BE2C (cell line): Measurements from ENCODE around the gene SAE1.

Experiments used
- DNase-seq: peaks from one replicate; pipeline ENCODE4 v3.0.0-alpha.2; 2020
- H3K27me3 ChIP-seq: fragments of 250-450 bp; sonication (Bioruptor Pico); 2 replicates; pipeline ENCODE4 v1.5.1; 2020; ENCODE audit warnings: mild to moderate bottlenecking
- H3K36me3 ChIP-seq: fragments of 250-450 bp; sonication (Bioruptor Pico); 2 replicates; pipeline ENCODE4 v1.5.1; 2020; ENCODE audit warnings: mild to moderate bottlenecking
- H3K4me1 ChIP-seq: fragments of 250-450 bp; sonication (Bioruptor Pico); 2 replicates; pipeline ENCODE4 v1.5.1; 2020
- H3K4me3 ChIP-seq: 2 replicates; pipeline ENCODE4 v1.5.1; 2011; ENCODE audit warnings: low read depth, low read length
- H3K9me3 ChIP-seq: fragments of 250-450 bp; sonication (Bioruptor Pico); 2 replicates; pipeline ENCODE4 v1.5.1; 2020
- CTCF ChIP-seq: IDR thresholded peaks from 2 replicates; pipeline ENCODE4 v1.5.1; 2012; ENCODE audit warnings: mild to moderate bottlenecking, low read depth, low read length

The SAE1 gene

GRCh38 chr19:47112997-47113849 lies 17.4 kb upstream of the SAE1 start, which contains the start of gene ZC3H4:
TSS of gene ZC3H4 (minus strand) at chr19:47113776. CDS start at chr19:47112584, 1,192 bp downstream.
- TF ChIP-seq CTCF: no peak
- H3K36me3 ChIP-seq: peaks cover 13% of the 10 kb centered on the region
- no peaks in the 10 kb centered on the region for H3K9me3 ChIP-seq
- no peaks in the 10 kb centered on the region for H3K27me3 ChIP-seq
- H3K4me1 ChIP-seq: peaks cover 6% of the 10 kb centered on the region
- H3K4me3 ChIP-seq: peak within 1 kb of the TSS; percentile 99
- peak; percentile 99 for DNase-seq

- H3K9me3 ChIP-seq: no peaks in the 10 kb centered on the region
- TF ChIP-seq CTCF: no peak
- H3K27me3 ChIP-seq: no peaks in the 10 kb centered on the region
- DNase-seq: no peak
- peaks cover 13% of the 10 kb centered on the region for H3K36me3 ChIP-seq
- peak overlapping the region; percentile 99 for H3K4me3 ChIP-seq
- H3K4me1 ChIP-seq: peaks cover 6% of the 10 kb centered on the region
These were observed 16.6 kb upstream of the SAE1 start for GRCh38 chr19:47113850-47114651.

- no peak for DNase-seq
- Histone ChIP-seq H3K4me1 (no peaks in the 10 kb centered on the region), H3K27me3 (no peaks in the 10 kb centered on the region), H3K9me3 (no peaks in the 10 kb centered on the region), H3K4me3 (no peak overlapping the region), H3K36me3 (no peaks in the 10 kb centered on the region)
- TF ChIP-seq CTCF: no peak
These were observed 10.1 kb upstream of the SAE1 start for GRCh38 chr19:47120470-47121067.

- Histone ChIP-seq H3K4me1 (no peaks in the 10 kb centered on the region), H3K9me3 (no peaks in the 10 kb centered on the region), H3K4me3 (no peak overlapping the region), H3K27me3 (no peaks in the 10 kb centered on the region), H3K36me3 (no peaks in the 10 kb centered on the region)
- DNase-seq: no peak
- no peak for TF ChIP-seq CTCF
These were observed 8.0 kb upstream of the SAE1 start for GRCh38 chr19:47122359-47123335.

GRCh38 chr19:47123406-47123805 lies 7.2 kb upstream of the SAE1 start:
- H3K27me3 ChIP-seq: no peaks in the 10 kb centered on the region
- H3K4me3 ChIP-seq: no peak overlapping the region
- no peak for TF ChIP-seq CTCF
- no peaks in the 10 kb centered on the region for H3K9me3 ChIP-seq
- no peak for DNase-seq
- H3K4me1 ChIP-seq: no peaks in the 10 kb centered on the region
- no peaks in the 10 kb centered on the region for H3K36me3 ChIP-seq
